ENCODE results near the gene CCR9. TPM values are rescaled to one million over a fixed set of nuclear protein-coding genes. Genes with fewer than 3 reads are reported as not detected.

CCR9 gene
- polyA plus RNA-seq, 3 donors: not detected

- Histone ChIP-seq H3K4me3 (replicated peaks in 1 of 3; ENCODE audit: low read depth in 2 of 3, low read length in 3 of 3) (no peak overlapping the region), H3K4me2 (replicated peaks; ENCODE audit: extremely low read depth, low read length, poor library complexity, severe bottlenecking) (no peak overlapping the region), H2AFZ (ENCODE audit: insufficient read depth, low read depth, low read length, poor library complexity, severe bottlenecking) (no peak overlapping the region), H4K20me1 (ENCODE audit: insufficient read depth, low read length) (no peaks in the 10 kb centered on the region), H3K4me1 (ENCODE audit: control insufficient read depth in 1 of 2, insufficient read depth in 2 of 2, low read length in 2 of 2) (no peaks in the 10 kb centered on the region), H3K27ac (ENCODE audit: low read depth in 1 of 2, low read length in 2 of 2) (no peak overlapping the region), H3K36me3 (replicated peaks in 1 of 2; ENCODE audit: control insufficient read depth in 1 of 2, insufficient read depth in 2 of 2, low read length in 2 of 2) (no peaks in the 10 kb centered on the region), H3K9ac (ENCODE audit: insufficient read depth, low read length, poor library complexity, severe bottlenecking) (no peak overlapping the region), H3K9me3 (replicated peaks in 1 of 2; ENCODE audit: control insufficient read depth in 1 of 2, insufficient read depth in 1 of 2, low read length in 2 of 2) (no peaks in the 10 kb centered on the region), H3K27me3 (ENCODE audit: control insufficient read depth in 2 of 2, insufficient read depth in 2 of 2, low read length in 2 of 2) (no peaks in the 10 kb centered on the region), H3K79me2 (ENCODE audit: insufficient read depth, low read length) (no peaks in the 10 kb centered on the region)
- 91% methylated on average over 2 of the region's 3 CpGs for WGBS (ENCODE audit: insufficient coverage)
- Mint-ChIP-seq H3K9me3 (peaks cover 0 to 2% (median 0%) of the 10 kb centered on the region in 7 donors), H3K36me3 (no peaks in the 10 kb centered on the region), H3K27ac (no peak overlapping the region), H3K4me3 (no peak overlapping the region), H3K27me3 (ENCODE audit: low read depth in 3 of 3) (peaks cover 0 to 6% (median 2%) of the 10 kb centered on the region in 3 donors), H3K4me1 (peaks cover 16% of the 10 kb centered on the region)
- DNase-seq: no peak
- intact Hi-C loops (cut with micrococcal nuclease): no loop called here
- TF ChIP-seq CTCF (IDR thresholded peaks at IDR 0.05): no peak
Measured at GRCh38 chr3:45896956-45897355, 10.6 kb downstream of the CCR9 start.

- peaks cover 0 to 2% (median 0%) of the 10 kb centered on the region in 7 donors for H3K9me3 Mint-ChIP-seq
- no peak for DNase-seq
- Histone ChIP-seq H3K4me1 (ENCODE audit: control insufficient read depth in 1 of 2, insufficient read depth in 2 of 2, low read length in 2 of 2) (no peaks in the 10 kb centered on the region), H3K9me3 (replicated peaks in 1 of 2; ENCODE audit: control insufficient read depth in 1 of 2, insufficient read depth in 1 of 2, low read length in 2 of 2) (no peaks in the 10 kb centered on the region), H3K9ac (ENCODE audit: insufficient read depth, low read length, poor library complexity, severe bottlenecking) (no peak overlapping the region), H3K4me3 (replicated peaks in 1 of 3; ENCODE audit: low read depth in 2 of 3, low read length in 3 of 3) (no peak overlapping the region), H3K4me2 (replicated peaks; ENCODE audit: extremely low read depth, low read length, poor library complexity, severe bottlenecking) (no peak overlapping the region), H3K79me2 (ENCODE audit: insufficient read depth, low read length) (no peaks in the 10 kb centered on the region), H4K20me1 (ENCODE audit: insufficient read depth, low read length) (no peaks in the 10 kb centered on the region), H3K36me3 (replicated peaks in 1 of 2; ENCODE audit: control insufficient read depth in 1 of 2, insufficient read depth in 2 of 2, low read length in 2 of 2) (no peaks in the 10 kb centered on the region), H3K27ac (ENCODE audit: low read depth in 1 of 2, low read length in 2 of 2) (no peak overlapping the region), H3K27me3 (ENCODE audit: control insufficient read depth in 2 of 2, insufficient read depth in 2 of 2, low read length in 2 of 2) (no peaks in the 10 kb centered on the region), H2AFZ (ENCODE audit: insufficient read depth, low read depth, low read length, poor library complexity, severe bottlenecking) (no peak overlapping the region)
- no peak overlapping the region for H3K4me3 Mint-ChIP-seq
- no peak for TF ChIP-seq CTCF (IDR thresholded peaks at IDR 0.05)
- H3K27me3 Mint-ChIP-seq (ENCODE audit: low read depth in 3 of 3): peaks cover 0 to 1% (median 0%) of the 10 kb centered on the region in 3 donors
- H3K4me1 Mint-ChIP-seq: peaks cover 3% of the 10 kb centered on the region
- WGBS (ENCODE audit: insufficient coverage): 100% methylated on average over 1 of the region's 3 CpGs
- H3K36me3 Mint-ChIP-seq: no peaks in the 10 kb centered on the region
- H3K27ac Mint-ChIP-seq: no peak overlapping the region
- intact Hi-C loops (cut with micrococcal nuclease): no loop called here
Measured at GRCh38 chr3:45904931-45905330, 18.6 kb downstream of the CCR9 start.

Data from CD14-positive monocyte (primary cell).